Effector CD4-positive, alpha-beta T cell (primary cell): Measurements from ENCODE around the gene HOXB6.

Experiments
- DNase-seq: peaks from one replicate; pipeline ENCODE4 v3.0.0-alpha.2; 2020

The HOXB6 gene

DNA sequence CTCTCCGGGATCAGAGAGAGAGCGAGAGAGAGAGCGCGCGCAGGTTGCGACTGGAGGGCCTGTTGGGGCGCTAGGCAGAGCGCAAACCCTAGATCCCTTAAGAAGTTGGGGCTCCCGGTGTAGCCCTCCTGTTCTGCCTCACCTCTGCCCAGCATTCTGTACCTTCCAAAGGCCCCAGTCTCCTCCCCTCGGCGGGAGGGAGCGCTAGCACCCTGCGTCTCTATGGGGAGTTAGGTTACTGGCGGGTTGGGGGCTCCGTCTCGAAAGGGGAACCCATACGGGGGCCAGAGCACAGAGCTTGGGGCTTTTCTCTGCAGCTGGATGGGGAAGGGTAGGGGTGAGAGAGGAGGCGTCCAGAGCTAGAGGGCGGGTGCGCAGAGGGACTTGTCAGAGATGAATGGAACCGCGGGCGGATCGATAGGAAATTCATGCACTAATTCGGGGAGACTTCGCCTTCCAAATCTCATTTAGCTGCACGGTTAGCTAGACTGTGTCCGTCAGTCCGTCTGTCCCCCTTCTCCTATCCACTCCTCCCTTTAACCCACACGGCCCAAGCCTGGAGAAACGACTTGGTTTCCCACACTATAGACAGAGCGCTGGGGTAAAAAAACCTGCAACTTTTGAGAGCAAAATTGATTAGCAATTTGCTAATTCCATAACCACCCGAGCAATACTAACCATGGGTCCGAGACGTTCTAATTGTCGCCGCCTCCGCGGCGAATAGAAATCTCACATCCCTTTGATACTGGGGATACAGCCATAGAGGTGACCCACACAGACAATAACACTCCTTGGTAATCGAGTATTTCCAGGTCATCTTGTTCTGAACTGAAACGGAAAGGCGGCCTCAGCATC is 25.9 kb downstream of the HOXB6 start:
- DNase-seq: no peak

GRCh38 chr17:48577946-48578615 is 26.7 kb downstream of the HOXB6 start, which contains the start of gene HOXB4:
Gene HOXB4, minus strand, starts transcription at chr17:48578350. Its CDS starts 31 bp downstream, at chr17:48578319.
- peak; percentile 71 for DNase-seq

DNA sequence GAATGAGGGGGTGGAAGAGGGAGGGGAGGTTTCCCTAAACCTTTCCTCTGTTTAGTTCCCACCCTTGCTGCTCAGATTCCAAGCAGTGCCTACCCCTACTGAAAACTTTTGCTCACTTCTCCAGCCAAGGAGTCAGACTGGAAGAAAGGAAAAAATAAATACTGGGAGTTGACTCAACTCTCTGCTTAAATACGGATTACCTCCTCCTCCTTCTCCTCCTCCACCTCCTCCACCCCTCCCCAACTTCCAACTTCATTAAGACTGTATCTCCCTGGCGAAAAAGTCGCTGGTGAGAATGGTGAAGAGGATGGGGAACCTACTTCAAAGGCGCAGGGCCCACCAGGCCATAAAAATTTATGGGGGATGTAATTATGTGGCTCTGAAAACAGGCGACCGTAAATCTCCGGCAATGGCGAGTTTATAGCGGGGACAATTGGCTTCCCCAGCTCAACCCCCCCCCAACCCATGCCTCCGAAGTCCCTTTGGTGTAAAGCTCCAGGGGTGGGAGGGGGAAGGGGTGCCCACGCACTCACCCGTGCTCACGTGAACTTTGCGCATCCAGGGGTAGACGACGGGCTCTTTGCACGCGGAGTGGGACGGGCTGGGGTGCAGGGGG is 27.3 kb downstream of the HOXB6 start:
- no peak for DNase-seq

- no peak for DNase-seq
Observed at GRCh38 chr17:48576479-48577309, 28.1 kb downstream of the HOXB6 start.

DNA sequence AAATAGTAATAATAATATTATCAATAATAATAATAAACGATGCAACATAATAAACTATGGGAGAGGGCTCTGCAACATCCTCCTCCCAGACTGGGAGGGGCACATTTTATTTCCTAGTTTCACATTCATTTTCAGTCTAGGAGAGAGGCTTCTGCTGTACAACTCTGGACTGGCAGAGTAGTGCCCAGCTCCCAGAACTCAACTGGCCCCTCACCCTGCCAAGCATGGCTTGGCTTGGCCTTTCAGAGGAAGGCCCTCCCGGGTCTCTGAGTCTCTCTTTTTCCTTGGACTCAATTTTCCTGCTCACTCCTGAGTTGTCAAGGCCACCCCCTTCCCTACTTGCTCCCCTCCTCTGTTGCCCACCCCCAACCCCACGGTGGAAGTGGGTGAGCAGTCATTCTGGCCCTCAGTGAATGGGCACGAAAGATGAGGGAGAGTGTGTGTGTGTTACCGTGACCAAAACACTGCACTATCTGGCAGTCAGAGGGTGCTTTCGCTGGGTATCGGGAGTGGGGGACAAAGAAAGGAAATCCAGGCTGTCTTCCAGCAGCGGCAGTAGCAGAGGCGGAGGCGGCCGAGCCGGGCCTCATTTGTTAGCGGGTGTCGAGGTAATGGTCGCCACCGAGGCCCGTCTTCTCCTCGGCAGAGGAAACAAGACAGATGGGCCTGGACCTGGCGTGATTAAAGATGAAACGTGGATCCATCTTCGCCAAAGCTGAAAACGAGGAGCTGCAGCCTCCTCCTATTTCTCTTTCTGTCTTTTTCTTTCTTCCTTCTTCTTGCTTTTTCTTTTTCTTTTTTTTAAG is 28.9 kb downstream of the HOXB6 start:
- DNase-seq: no peak

- no peak for DNase-seq
Observed at GRCh38 chr17:48575066-48575582, 29.7 kb downstream of the HOXB6 start.

DNA sequence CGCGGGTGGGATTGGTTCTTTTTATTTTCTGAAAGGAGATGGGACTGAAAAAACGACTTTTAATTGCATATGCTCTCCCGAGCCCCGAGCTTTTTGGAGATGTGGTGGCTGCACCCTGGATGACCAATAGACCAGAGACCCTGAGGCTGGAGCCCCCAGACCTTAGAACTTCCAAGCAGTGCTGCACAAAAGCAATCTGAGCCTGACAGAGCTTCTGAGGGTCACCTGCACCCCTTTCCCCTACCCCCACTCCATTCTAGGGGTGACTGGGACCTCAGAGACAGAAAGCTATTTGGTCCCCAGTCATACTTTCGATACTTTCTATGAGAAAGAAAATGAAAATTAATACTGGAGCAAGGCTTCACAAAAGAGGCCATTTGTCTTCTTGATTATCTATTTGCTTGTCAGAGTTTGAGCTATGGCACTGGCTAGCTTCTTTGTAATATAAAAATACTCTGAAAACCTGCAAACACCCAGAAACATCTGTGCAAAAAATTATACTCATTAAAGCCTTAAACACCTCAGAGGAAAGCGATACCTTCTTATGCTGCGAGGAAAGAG is 30.2 kb downstream of the HOXB6 start:
- DNase-seq: no peak

DNA sequence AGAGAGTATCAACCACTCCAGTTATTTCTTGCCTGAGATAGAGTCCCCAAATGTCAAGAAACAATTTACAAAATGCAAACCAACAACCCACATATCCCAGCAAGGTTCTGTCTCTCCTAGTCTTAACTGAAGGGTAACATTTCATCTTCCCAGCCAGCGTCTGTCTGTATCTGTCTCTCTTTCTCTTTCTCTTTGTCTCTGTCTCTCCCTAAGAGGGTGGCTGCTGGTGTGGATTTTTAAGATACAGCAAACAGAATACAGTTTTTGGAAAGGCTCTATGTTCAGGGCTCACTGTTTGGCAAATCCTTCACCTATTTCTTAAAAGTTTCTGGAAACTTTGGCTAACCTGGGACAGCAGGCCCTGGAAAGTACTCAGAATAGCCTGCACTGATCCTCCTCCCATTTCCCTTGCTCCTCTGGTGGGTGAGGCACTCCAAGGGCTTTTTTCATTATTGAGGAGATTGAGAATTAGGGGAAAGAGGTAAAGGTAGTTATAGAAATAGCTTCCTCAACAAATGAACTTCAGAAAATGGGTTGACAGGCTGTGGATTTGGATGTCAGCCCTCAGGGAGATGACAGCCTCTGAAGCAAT is 32.9 kb downstream of the HOXB6 start:
- no peak for DNase-seq

DNA sequence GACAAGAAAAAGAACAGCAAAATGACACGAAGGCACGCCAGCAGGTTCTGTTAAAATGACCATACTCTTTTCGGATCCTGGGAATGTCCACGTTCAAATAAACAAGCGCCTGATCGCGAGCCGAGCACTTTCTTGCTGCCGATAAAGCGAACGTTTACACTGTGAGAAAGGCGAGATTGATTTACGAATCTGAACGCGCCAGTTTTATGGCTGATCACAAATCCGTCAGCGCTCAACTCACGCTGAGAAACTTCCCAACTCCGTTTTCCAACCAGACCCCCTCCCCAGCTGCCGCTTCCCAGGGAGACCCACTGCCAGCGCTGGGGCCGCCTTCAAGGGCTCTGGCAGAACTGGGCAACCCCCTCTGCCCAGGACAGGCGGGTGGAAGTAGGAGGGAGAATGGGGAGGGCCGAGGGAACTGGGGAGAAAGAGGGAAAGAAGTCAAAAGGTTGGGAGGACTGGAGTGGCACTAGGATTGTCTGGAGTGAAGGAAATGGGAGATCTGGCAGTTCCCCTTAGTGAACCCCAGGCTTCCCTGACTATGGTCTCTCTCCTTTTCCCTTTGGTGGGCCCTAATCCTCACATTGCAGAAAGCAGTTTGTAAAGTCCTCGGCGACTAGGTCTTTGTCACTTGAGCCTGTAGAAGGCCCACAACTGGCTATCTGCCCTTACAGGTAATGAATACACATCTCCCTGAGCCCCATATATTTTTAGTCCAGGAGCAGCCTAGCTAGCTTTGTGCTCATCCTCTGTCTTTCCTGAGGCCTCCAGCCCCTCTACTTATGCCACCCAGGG is 33.6 kb downstream of the HOXB6 start:
- no peak for DNase-seq

- DNase-seq: no peak
Observed at GRCh38 chr17:48570325-48571023, 34.3 kb downstream of the HOXB6 start.

- DNase-seq: no peak
Observed at GRCh38 chr17:48569674-48570324, 35.0 kb downstream of the HOXB6 start.

GRCh38 chr17:48569240-48569582 is 35.6 kb downstream of the HOXB6 start:
- no peak for DNase-seq

DNA sequence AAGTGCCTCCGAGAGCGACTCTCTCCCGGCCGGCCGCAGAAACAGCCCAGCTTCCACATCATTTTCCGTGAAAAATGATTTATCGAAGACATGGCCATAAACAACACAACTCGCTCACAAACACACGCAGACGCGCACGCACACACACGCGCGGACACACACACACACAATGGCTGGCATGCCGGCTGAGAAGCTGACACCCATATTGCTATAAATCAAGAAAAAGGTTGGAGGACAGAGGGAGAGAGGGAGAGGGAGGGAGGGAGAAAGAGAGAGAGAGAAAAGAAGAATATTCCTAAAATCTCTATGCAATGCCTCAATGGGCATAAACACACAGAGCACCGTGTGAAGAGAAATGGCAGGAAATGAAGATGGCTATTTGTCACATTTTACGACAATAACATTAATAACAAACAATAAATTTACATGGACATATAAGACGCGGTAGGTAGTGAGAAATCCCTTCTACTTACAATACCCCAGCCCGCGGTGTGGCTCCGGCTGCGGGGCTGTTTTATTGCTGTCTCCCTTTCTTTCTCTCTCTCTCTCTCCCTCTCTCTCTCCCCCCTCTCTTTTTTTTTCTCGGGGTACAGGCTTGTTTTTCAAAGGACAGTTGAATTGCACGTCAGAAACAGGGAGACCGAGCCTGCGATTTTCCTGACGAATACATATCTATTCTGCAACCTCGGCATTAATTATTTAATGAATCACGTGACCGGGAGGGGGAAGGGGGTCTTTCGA is 36.1 kb downstream of the HOXB6 start:
- no peak for DNase-seq

GRCh38 chr17:48567646-48568354 is 37.0 kb downstream of the HOXB6 start:
- no peak for DNase-seq

GRCh38 chr17:48567209-48567608 is 37.6 kb downstream of the HOXB6 start:
- no peak for DNase-seq

- DNase-seq: no peak
Observed at GRCh38 chr17:48566717-48567116, 38.1 kb downstream of the HOXB6 start.

- no peak for DNase-seq
Observed at GRCh38 chr17:48565925-48566710, 38.7 kb downstream of the HOXB6 start.
